HepG2 (cell line): ENCODE data around the gene UBAP2. TPM values are rescaled to one million over a fixed set of nuclear protein-coding genes. Genes with fewer than 3 reads are reported as not detected.

ENCODE experiments used
- ATAC-seq: fragments of 200-7000 bp; cut with Tn5 transposase; 3 replicates; pipeline ENCODE4 v1.9.1; 2020; ENCODE audit warnings: mild to moderate bottlenecking, moderate library complexity
- BruUV-seq: library from RNA; stranded (reverse); fragments of 400-500 nt; replicated peaks from 2 replicates; lab custom pipeline; 2021; lab: Mats Ljungman, UMichigan
- CTCF ChIA-PET: fragments of 300-600 bp; formaldehyde crosslinking; extraction: SDS; loops from one replicate; lab custom pipeline; 2021; ENCODE audit warnings: low total read pairs, inconsistent platforms, low intra/inter-chr PET ratio; lab: Yijun Ruan, JAX
- POLR2A ChIA-PET: fragments of 350-600 bp; sonication (Branson Sonifier 250); formaldehyde crosslinking; loops from one replicate; lab custom pipeline; 2020; ENCODE audit warnings: antibody characterized with exemption, inconsistent platforms; lab: Yijun Ruan, JAX
- DNase-seq: peaks from one replicate; pipeline ENCODE4 v3.0.0-alpha.2; 2015; ENCODE audit warnings: low spot score
- FAIRE-seq: peaks from 3 replicates; lab custom pipeline; 2011; peaks lifted over from hg19 to GRCh38; lab: Jason Lieb, UNC
- H2AFZ ChIP-seq: one replicate; pipeline ENCODE4 v1.6.1; 2011; ENCODE audit warnings: low read length, inconsistent platforms
- H3K27ac ChIP-seq: fragments of 300-600 bp; 3 replicates; pipeline ENCODE4 v1.8.0; 2011; ENCODE audit warnings: mixed run types, mild to moderate bottlenecking, mixed read lengths, low read length, inconsistent platforms; ENCODE audit not compliant: insufficient read depth; ENCODE audit errors: extremely low read length
- H3K27me3 ChIP-seq, 2 experiments: fragments of 200-600 bp in 1 of 2; 2 replicates in 1 of 2; 3 replicates in 1 of 2; pipeline versions ENCODE4 v1.6.0 to v1.8.0; 2011; ENCODE audit warnings: low read length in 2 of 2, mild to moderate bottlenecking in 2 of 2, moderate library complexity in 2 of 2, inconsistent platforms in 1 of 2; ENCODE audit not compliant: insufficient read depth in 2 of 2, control insufficient read depth in 1 of 2
- H3K36me3 ChIP-seq, 2 experiments: fragments of 200-600 bp in 1 of 2; replicated peaks in 1 of 2; 2 replicates in 1 of 2; 3 replicates in 1 of 2; pipeline versions ENCODE4 v1.5.1 to v1.8.0; 2011; ENCODE audit warnings: low read length in 2 of 2, inconsistent platforms in 1 of 2; ENCODE audit not compliant: insufficient read depth in 2 of 2, control insufficient read depth in 1 of 2
- H3K4me1 ChIP-seq: 2 replicates; pipeline ENCODE4 v1.5.1; 2012; ENCODE audit warnings: low read length, inconsistent platforms; ENCODE audit not compliant: insufficient read depth
- H3K4me2 ChIP-seq: 2 replicates; pipeline ENCODE4 v1.6.0; 2011; ENCODE audit warnings: low read depth, low read length, inconsistent platforms
- H3K4me3 ChIP-seq, 3 experiments: fragments of 200-600 bp in 1 of 3; sonication (generic), shearing (Covaris generic) in 1 of 3; replicated peaks in 1 of 3; 2 replicates each; pipeline ENCODE4 v1.5.1; 2011 to 2016; ENCODE audit warnings: low read length in 3 of 3, inconsistent platforms in 2 of 3, low read depth in 2 of 3, mild to moderate bottlenecking in 2 of 3, control low read depth in 1 of 3, mixed read lengths in 1 of 3; ENCODE audit not compliant: insufficient read depth in 1 of 3
- H3K79me2 ChIP-seq: one replicate; pipeline ENCODE4 v1.6.1; 2011; ENCODE audit warnings: low read length, inconsistent platforms; ENCODE audit not compliant: insufficient read depth
- H3K9ac ChIP-seq: 2 replicates; pipeline ENCODE4 v1.6.0; 2011; ENCODE audit warnings: mild to moderate bottlenecking, low read depth, low read length, inconsistent platforms; ENCODE audit not compliant: insufficient read depth
- H3K9me3 ChIP-seq: 2 replicates; pipeline ENCODE4 v1.5.1; 2012; ENCODE audit warnings: mild to moderate bottlenecking, low read length
- H4K20me1 ChIP-seq: 2 replicates; pipeline ENCODE4 v1.6.0; 2011; ENCODE audit warnings: inconsistent platforms, mild to moderate bottlenecking, low read length, moderate library complexity; ENCODE audit not compliant: insufficient read depth
- ARID2 ChIP-seq: sonication (generic); formaldehyde crosslinking; IDR thresholded peaks from 2 replicates; pipeline ENCODE4 v1.8.1; 2022; ENCODE audit warnings: mild to moderate bottlenecking, missing genetic modification reagents, borderline replicate concordance
- KLF6 ChIP-seq: IDR thresholded peaks from 2 replicates; pipeline ENCODE4 v1.8.0; 2016; ENCODE audit warnings: missing biosample characterization, missing genetic modification reagents
- MBD4 ChIP-seq: IDR thresholded peaks from 2 replicates; pipeline ENCODE4 v1.6.1; 2012; ENCODE audit warnings: low read length, inconsistent platforms, borderline replicate concordance
- MTA3 ChIP-seq: sonication (generic); formaldehyde crosslinking; IDR thresholded peaks from 2 replicates; pipeline ENCODE4 v1.4.0; 2020; ENCODE audit warnings: missing genetic modification reagents
- WIZ ChIP-seq: sonication (generic); formaldehyde crosslinking; IDR thresholded peaks from 2 replicates; pipeline ENCODE4 v1.5.1; 2020; ENCODE audit warnings: mild to moderate bottlenecking, missing genetic modification reagents
- ZFP91 ChIP-seq: sonication (generic); formaldehyde crosslinking; IDR thresholded peaks from 2 replicates; pipeline ENCODE4 v1.9.0; 2022; ENCODE audit warnings: missing genetic modification reagents, mild to moderate bottlenecking, borderline replicate concordance
- ZNF180 ChIP-seq: sonication (generic); formaldehyde crosslinking; IDR thresholded peaks from 2 replicates; pipeline ENCODE4 v1.4.0; 2020; ENCODE audit warnings: low read depth, missing genetic modification reagents, borderline replicate concordance
- ZNF256 ChIP-seq: sonication (generic); formaldehyde crosslinking; conservative IDR thresholded peaks from 2 replicates; pipeline ENCODE4 v1.4.0; 2020; ENCODE audit warnings: missing genetic modification reagents
- ZNF451 ChIP-seq: sonication (generic); formaldehyde crosslinking; IDR thresholded peaks from 2 replicates; pipeline ENCODE4 v1.5.0; 2020; ENCODE audit warnings: mild to moderate bottlenecking, missing genetic modification reagents
- ZNF572 ChIP-seq: sonication (generic); formaldehyde crosslinking; IDR thresholded peaks from 2 replicates; pipeline ENCODE4 v1.5.1; 2020; ENCODE audit warnings: mild to moderate bottlenecking, missing genetic modification reagents
- ZNF709 ChIP-seq: sonication (generic); formaldehyde crosslinking; IDR thresholded peaks from 2 replicates; pipeline ENCODE4 v1.5.0; 2020; ENCODE audit warnings: mild to moderate bottlenecking, missing genetic modification reagents
- WGBS: methylation state at CpG from one replicate; pipeline ENCODE4 v1.1.6; 2017; ENCODE audit warnings: low lambda C conversion rate; 5-methylcytosine and 5-hydroxymethylcytosine counted together
- in situ Hi-C: cut with HindIII; loops from 2 replicates; pipeline ENCODE4 v1.10.0; 2017; ENCODE audit warnings: low pct_unique_long_range_greater_than_20kb; ENCODE audit not compliant: extremely low pct_ligation_motif_present
- intact Hi-C: fragments of 100-400 bp; cut with micrococcal nuclease; formaldehyde crosslinking; loops from one replicate; pipeline ENCODE4 v1.10.0; 2022; ENCODE audit not compliant: unreplicated experiment
- polyA plus RNA-seq, 8 experiments: library from polyadenylated mRNA; depleted of rRNA in 3 of 8; stranded (reverse) in 7 of 8; unstranded in 1 of 8; fragments of >200 nt; fragmentation: Illumina TruSeq in 4 of 8; extraction: Trizol in 4 of 8; gene quantifications; 2 replicates each; pipeline versions ENCODE4 v1.2.1 to v1.2.3, GENCODE V29; 2011 to 2016; ENCODE audit warnings: low read depth in 4 of 8, missing spikeins in 1 of 8, mixed read lengths in 1 of 8; ENCODE audit not compliant: insufficient read depth in 1 of 8
- total RNA-seq, 5 experiments: library from RNA; depleted of rRNA; stranded (reverse); fragments of >200 nt; fragmentation: Illumina TruSeq; extraction: Trizol; gene quantifications; 2 replicates each; pipeline ENCODE4 v1.2.3, GENCODE V29; 2016; ENCODE audit warnings: low read depth in 1 of 5

Gene UBAP2
- total and polyA plus RNA-seq, 2 of the 13 experiments (the other 11 are each of a cell fraction or from before 2014, with no cell fraction given) = 19.0 to 22.0 TPM

DNA sequence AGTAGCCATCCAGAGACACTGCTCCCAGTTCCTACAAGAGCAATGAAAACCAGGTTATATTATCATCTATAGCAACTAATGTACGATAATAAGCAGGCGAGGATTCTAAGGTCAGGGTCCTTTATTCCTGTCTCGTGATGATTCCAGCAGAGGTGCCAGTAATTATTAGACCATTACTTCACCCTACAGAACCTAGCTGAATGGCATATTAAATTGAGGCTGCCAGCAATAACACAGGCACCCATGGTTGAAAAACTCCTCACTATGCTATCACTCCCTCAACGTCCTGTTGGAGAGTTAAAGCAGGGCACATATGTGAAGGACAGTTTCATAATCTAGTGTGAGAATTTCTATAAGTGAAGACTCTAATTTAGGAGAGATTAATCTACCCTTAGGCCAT lies 48.1 kb upstream of the UBAP2 start:
- in situ Hi-C loops (no loop called here), intact Hi-C loops (no loop called here)
- DNase-seq = no peak
- 93% methylated on average over 4 of the region's 4 CpGs for WGBS
- CTCF ChIA-PET = no interaction called here
- ATAC-seq = no peak
- no TSS peak for BruUV-seq
- POLR2A ChIA-PET = no interaction called here
- H4K20me1 ChIP-seq = no peaks in the 10 kb centered on the region
- no peak overlapping the region for H3K4me3 ChIP-seq
- TF ChIP-seq KLF6 (CRISPR knock-in tag) (no peak), ZNF451 (CRISPR knock-in tag) (no peak), MTA3 (CRISPR knock-in tag) (no peak), ZNF180 (CRISPR knock-in tag) (no peak), WIZ (CRISPR knock-in tag) (no peak), ZFP91 (CRISPR knock-in tag) (no peak), ZNF256 (no peak), MBD4 (no peak), ARID2 (CRISPR knock-in tag) (no peak), ZNF709 (CRISPR knock-in tag) (no peak), ZNF572 (no peak)
- H3K27ac ChIP-seq = no peak overlapping the region
- H3K79me2 ChIP-seq = no peaks in the 10 kb centered on the region
- H3K9me3 ChIP-seq = no peaks in the 10 kb centered on the region
- no peaks in the 10 kb centered on the region for H3K27me3 ChIP-seq
- no peaks in the 10 kb centered on the region for H3K4me1 ChIP-seq
- FAIRE-seq = no peak
- no peak overlapping the region for H3K9ac ChIP-seq
- peaks cover 25 to 57% of the 10 kb centered on the region in 2 experiments for H3K36me3 ChIP-seq
- no peak overlapping the region for H3K4me2 ChIP-seq
- no peak overlapping the region for H2AFZ ChIP-seq
